HEK293T (cell line): ENCODE data around the gene FNDC5.

Source experiments
- ARNT ChIP-seq: fragments of 450-650 bp; IDR thresholded peaks from 2 replicates; pipeline ENCODE4 v1.6.1; 2017; ENCODE audit warnings: mild to moderate bottlenecking
- BHLHE40 ChIP-seq: fragments of 450-650 bp; IDR thresholded peaks from 2 replicates; pipeline ENCODE4 v1.6.1; 2016; ENCODE audit warnings: mild to moderate bottlenecking, moderate library complexity, borderline replicate concordance
- ELF4 ChIP-seq: fragments of 450-650 bp; IDR thresholded peaks from 2 replicates; pipeline ENCODE4 v1.6.1; 2017; ENCODE audit warnings: antibody characterized with exemption
- FOXK2 ChIP-seq: fragments of 450-650 bp; IDR thresholded peaks from 2 replicates; pipeline ENCODE4 v1.6.1; 2016; ENCODE audit warnings: mild to moderate bottlenecking
- FOXM1 ChIP-seq: fragments of 450-650 bp; IDR thresholded peaks from 2 replicates; pipeline ENCODE4 v1.6.1; 2017; ENCODE audit warnings: mild to moderate bottlenecking, borderline replicate concordance
- HDGF ChIP-seq: fragments of 450-650 bp; IDR thresholded peaks from 2 replicates; pipeline ENCODE4 v1.6.1; 2017; ENCODE audit warnings: antibody characterized with exemption, borderline replicate concordance
- LEF1 ChIP-seq: fragments of 450-650 bp; IDR thresholded peaks from 2 replicates; pipeline ENCODE4 v1.6.1; 2017; ENCODE audit warnings: mild to moderate bottlenecking, borderline replicate concordance
- SP1 ChIP-seq: fragments of 450-650 bp; IDR thresholded peaks from 2 replicates; pipeline ENCODE4 v1.6.1; 2017
- SUZ12 ChIP-seq: fragments of 450-650 bp; IDR thresholded peaks from 2 replicates; pipeline ENCODE4 v1.6.1; 2016; ENCODE audit warnings: mild to moderate bottlenecking

- no peak for TF ChIP-seq ELF4
- no peak for TF ChIP-seq FOXK2
- no peak for TF ChIP-seq BHLHE40
- TF ChIP-seq ARNT: no peak
- TF ChIP-seq HDGF: no peak
- TF ChIP-seq SUZ12: no peak
- no peak for TF ChIP-seq FOXM1
- TF ChIP-seq SP1: no peak
- no peak for TF ChIP-seq LEF1
Measured at GRCh38 chr1:32865639-32866405, 4.9 kb downstream of the FNDC5 start.
